ENCODE data around the gene CGN.
"Not testable (repeated sequence)": the region's sequence is repeated elsewhere in the genome, so short reads cannot be mapped to it uniquely, and the experiment has no call there.

The CGN gene

DNA sequence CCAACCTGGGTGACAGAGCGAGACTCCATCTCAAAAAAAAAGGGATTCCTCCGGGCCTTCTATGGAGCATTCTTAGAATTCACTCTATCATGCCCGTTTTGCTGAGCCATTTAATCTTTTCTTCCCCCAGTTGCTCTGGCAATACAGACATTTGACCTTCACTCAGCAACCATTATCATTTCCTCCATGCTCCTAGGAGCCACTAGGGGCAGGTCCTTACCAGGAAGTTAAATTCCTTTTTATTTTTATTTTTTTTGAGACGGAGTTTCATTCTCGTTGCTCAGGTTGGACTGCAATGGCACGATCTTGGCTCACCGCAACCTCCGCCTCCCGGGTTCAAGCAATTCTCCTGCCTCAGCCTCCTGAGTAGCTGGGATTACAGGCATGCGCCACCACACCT, 9.7 kb upstream of the CGN start:
- DNase-seq, result no peak

DNA sequence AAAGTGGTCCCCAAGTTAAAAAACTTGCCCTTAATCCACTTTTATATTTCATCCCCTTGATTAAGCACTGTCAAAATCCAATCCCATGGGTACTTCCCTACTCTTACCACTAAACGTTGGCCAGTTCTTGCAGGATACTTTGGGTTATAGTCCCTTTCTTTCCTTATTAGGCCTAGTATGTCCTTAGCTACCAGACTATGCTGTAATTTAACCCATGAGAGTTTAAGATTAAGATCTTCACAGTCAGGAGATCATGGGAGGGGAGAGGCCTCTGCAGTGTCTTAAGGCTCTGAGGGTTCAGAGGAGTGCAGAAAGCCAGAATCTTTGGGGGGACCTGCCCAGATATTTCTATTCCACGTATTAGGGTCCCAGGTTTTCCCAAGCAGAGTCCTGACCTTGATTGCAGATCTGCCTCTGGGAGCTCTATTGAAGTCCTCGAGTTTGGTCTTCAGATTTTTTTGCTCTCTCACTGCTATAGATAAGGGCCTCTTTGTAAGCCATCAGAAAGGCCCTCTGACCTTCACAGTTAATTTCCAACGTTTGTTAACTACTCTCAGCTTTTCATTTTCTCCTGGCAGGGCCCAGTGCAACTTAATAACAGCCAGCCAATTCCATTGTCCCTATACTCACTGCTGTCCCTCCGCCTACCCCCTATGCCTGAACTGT, 9.0 kb upstream of the CGN start:
- no peak for DNase-seq

GRCh38 chr1:151502859-151503780, 8.1 kb upstream of the CGN start:
- no peak for DNase-seq

DNA sequence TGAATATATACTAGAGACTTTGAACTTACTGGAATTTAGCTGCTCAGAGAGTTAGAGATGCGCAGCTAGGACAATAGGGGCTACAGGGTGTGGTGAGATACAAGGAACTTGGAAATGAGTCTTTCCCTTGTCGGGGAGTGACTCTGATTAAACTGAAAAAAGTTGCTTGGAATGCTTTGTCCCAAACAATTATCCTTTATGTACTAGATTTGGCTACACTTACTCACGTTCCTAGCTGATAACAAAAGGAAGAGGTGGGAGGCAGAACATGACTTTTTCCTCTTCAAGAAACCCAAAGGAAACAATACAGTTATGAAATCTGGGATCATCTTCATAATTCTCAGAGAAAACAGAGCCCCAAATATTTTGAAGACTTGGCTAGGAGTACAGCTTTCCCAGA, 6.9 kb upstream of the CGN start:
- DNase-seq, result no peak

DNA sequence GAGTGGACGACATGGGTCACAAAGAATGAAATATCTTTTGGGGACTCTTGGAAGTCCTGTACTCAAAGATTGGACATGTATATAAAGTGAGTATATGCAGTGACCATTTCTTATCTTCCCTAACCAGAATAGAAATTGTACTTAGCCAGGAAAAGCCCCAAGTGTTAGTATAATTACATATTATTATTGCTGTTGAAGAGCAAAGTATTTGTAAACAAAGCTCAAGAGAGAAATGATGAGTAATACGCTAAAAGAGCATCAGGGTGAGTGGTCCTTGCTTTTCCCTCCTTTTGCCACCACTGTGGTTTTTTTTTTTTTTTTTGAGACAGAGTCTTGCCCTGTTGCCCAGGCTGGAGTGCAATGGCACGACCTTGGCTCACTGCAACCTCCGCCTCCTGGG, 6.4 kb upstream of the CGN start:
- no peak for DNase-seq

- no peak for DNase-seq
These were observed 2.4 kb upstream of the CGN start for GRCh38 chr1:151508833-151509232.

GRCh38 chr1:151509350-151510019, 1.7 kb upstream of the CGN start:
- no peak for DNase-seq

- no peak for DNase-seq
These were observed 1.2 kb upstream of the CGN start for GRCh38 chr1:151510020-151510405.

DNA sequence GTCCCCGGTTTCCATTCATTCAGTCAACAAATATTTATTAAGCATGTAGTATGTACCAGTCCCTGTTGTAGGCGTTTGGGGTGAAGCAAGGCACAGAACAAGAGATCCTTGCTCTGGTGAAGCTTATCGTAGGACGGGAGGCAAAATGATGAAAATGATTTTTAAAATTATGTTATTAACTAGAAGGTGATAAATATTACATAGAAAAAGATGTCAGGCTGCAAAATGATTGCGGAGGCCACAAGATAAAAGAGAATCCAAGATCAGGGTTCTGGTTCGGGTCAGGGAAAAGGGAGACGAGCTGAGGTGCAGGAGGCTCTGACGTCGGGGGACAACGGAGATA, 602 bp upstream of the CGN start:
- no peak for DNase-seq

DNA sequence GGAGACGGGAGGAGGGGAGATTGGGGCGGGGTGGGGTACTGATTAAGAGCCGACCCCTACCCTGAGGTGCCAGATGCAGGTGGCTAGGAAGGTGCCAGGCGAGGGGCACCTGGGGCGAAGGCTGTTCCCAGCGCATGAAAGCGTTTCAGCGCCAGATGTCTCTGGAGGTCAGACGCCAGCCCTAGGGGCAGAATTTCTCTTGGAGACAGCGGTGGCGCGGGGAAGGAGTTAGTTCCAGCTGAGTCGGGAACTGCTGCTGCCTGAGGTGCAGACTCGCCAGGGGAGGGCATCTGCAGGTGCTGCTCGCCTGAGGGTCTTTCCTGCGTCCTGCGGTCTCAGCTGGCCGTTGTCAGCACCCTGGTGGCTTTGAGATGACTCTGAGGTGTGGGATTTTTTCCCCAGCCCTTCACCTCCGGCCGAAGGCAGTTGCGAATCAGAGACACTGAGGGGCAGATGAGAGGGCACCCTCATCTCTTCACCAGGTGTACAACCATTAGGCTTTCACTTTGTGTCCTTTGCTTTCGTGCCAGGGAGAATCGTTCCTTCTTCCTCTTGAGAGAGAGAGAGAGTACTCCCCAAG, 539 bp downstream of the CGN start:
- DNase-seq, result no peak

DNA sequence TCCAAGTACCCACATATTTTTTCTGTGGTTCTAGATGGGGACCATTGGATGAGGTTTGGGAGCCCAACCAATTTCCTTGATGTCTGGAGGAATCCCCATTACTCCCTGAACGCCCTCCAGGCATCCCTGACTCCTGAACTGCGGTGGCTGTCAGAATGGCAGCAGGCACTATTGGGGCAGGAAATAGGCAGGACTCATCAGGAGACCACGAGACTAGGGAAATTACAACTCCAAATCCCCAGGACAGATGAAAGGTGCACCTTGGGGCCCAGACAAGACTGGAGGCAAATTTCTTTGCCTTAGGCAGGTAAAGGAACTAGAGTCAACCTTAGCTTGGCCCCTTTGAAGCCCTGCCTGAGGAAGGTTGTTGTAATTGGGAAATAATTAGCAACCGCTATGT, 1.1 kb downstream of the CGN start:
- no peak for DNase-seq

- DNase-seq, result no peak
These were observed 1.8 kb downstream of the CGN start for GRCh38 chr1:151512801-151513625.

- DNase-seq, result no peak
These were observed 2.5 kb downstream of the CGN start for GRCh38 chr1:151513626-151514121.

- DNase-seq, result no peak
These were observed 3.2 kb downstream of the CGN start for GRCh38 chr1:151514366-151514765.

DNA sequence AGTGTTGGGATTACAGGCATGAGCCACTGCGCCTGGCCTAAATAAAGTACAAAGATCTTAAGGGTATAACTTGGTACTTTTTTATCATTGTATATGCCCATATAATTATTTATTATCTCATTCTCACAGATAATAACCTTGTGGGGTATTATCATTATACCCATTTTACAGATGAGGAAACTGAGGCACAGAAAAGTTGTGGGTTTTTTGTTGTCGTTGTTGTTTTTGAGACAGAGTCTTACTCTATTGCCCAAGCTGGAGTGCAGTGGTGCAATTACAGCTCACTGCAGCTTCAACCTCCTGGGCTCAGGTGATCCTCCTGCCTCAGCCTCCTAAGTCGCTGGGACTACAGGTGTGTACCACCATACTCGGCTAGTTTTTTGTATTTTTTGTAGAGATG, 4.1 kb downstream of the CGN start:
- no peak for DNase-seq

DNA sequence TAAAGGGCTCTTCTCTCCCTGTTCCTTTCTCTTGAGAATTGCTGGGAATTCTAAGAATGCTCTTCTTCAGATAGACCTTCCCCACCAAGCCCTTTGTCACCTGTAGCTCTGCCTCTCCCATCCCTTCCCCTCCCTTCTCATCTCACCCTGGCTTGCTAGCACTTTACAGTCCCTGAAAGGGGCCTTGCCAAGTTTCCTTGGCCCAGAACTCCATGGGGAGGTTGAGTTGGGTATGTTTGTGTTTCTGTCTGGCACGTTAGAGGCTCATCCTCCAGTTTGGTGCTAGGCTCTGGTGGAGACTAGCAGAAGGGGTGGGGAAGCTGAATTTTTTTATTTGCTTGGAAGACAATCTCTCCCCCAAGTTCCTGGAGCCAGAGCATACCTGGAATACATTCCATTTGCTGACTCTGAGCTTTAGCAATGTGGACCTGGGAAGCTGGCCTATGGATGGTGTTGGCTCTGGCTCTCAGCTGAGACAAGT, 4.9 kb downstream of the CGN start:
- DNase-seq, result no peak

- no peak for DNase-seq
These were observed 7.2 kb downstream of the CGN start for GRCh38 chr1:151518431-151518830.

GRCh38 chr1:151518936-151519335, 7.7 kb downstream of the CGN start:
- DNase-seq, result no peak

GRCh38 chr1:151519667-151520066, 8.5 kb downstream of the CGN start:
- no peak for DNase-seq

GRCh38 chr1:151520359-151520758, 9.2 kb downstream of the CGN start:
- no peak for DNase-seq

DNA sequence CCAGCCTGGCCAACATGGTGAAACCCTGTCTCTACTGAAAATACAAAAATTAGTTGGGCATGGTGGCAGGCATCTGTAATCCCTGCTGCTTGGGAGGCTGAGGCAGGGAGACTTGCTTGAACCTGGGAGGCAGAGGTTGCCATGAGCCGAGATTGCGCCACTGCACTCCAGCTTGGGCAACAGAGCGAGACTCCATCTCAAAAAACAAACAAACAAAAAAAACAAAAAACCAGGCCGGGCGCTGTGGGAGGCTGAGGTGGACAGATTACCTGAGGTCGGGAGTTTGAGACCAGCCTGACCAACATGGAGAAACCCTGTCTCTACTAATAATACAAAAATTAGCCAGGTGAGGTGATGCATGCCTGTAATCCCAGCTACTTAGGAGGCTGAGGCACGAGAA, 11.2 kb downstream of the CGN start:
- not testable (repeated sequence) for DNase-seq

- no peak for DNase-seq
These were observed 12.1 kb downstream of the CGN start for GRCh38 chr1:151523326-151523725.
